HG02678 (cell line): ENCODE data around the gene SCAPER.

Source experiments
- ATAC-seq: cut with Tn5 transposase; IDR thresholded peaks from one replicate; pipeline ENCODE4 v1.9.1; 2021; ENCODE audit warnings: mild to moderate bottlenecking, moderate library complexity; ENCODE audit not compliant: unreplicated experiment

SCAPER gene

DNA sequence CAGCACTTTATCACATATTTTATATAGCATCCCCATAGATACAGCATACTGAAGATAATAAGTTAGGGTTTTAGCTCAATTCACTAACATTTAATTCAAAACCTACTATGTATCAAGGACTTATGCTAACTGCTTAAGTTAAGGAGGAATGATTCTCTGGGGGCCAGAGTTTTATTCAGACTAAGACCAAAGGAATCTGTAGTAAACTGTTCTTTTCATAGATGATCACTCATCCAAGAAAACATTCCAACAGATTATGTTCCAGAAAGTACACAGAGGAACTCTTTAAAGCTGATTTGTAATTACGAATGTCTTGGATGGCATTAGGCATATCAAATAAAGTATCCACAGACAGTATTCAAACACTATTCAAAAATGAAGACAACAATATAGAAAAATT is 226.4 kb downstream of the SCAPER start:
- ATAC-seq = no peak

GRCh38 chr15:76674883-76675282 is 230.3 kb downstream of the SCAPER start:
- ATAC-seq = no peak

DNA sequence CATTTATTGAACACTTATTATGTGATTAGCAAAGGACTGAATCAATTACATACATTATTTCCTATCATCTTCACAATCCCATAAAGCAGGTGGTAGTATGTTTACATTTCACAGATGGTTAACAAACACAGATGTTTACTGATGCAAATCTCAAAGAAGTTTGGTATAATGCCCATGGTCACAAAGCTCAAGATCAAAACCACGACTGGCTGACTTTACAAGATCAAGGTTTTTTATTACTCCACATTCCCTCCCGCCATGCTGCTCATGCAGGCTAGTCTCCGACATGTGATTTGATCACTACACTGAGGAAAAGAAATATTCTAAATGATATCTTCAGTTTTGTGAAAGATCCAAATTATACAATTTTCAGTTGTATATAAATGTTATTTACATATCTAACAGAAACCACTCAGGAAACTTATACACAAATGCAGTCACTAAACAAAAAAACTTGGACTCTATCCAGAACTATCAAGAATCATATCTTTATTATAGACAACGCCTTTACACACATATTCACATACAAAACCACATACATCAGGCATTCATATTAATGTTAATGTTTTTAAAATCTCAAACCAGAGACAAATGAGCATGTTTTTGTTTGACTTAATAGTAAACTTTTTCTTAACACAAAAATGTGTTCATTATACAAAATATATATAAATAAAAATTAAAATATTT is 235.5 kb downstream of the SCAPER start:
- ATAC-seq = no peak

- ATAC-seq = no peak
Observed at GRCh38 chr15:76668900-76669299, 236.2 kb downstream of the SCAPER start.

GRCh38 chr15:76667943-76668715 is 237.0 kb downstream of the SCAPER start:
- no peak for ATAC-seq

- no peak for ATAC-seq
Observed at GRCh38 chr15:76664895-76665294, 240.2 kb downstream of the SCAPER start.

- no peak for ATAC-seq
Observed at GRCh38 chr15:76664411-76664810, 240.7 kb downstream of the SCAPER start.

- ATAC-seq = no peak
Observed at GRCh38 chr15:76663529-76663928, 241.6 kb downstream of the SCAPER start.

GRCh38 chr15:76648732-76649444 is 256.3 kb downstream of the SCAPER start:
- no peak for ATAC-seq

DNA sequence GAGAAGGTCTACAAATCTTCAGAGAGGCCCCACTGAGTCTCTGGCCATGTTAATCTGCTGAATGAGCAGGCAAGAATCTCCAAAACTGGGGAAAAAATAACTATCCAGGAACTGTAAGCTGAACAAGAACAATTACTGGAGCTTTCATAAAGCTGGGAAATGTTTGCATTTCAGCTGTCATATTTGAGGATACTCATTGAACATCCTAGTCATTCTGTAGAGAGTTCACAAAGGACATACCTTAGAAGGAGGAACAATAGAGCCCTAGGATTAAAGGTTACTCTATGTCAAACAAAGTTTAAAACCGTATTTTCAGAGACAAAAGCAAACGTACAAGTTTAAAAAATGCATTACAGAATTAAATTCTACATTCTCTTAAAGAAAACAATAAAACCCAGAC is 257.5 kb downstream of the SCAPER start:
- no peak for ATAC-seq

DNA sequence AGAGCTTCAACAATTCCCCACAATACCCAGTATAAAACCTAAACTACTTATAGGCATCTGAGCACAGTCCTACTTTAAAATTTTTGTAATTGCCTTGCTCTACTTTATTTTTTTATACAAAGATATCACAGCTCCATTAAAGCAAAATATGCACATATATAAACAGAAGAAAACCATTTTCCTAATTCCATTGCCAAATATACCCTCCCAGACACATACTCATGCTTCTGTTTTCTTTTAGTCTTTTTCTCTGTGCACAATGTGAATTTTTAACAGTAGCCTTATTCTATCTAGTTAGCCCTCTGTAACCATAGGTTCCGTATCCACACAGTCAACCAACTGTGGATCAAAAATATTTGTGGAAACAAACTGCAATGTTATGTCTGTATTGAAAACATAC is 260.5 kb downstream of the SCAPER start:
- no peak for ATAC-seq

- no peak for ATAC-seq
Observed at GRCh38 chr15:76642671-76643070, 262.5 kb downstream of the SCAPER start.

GRCh38 chr15:76637166-76637565 is 268.0 kb downstream of the SCAPER start:
- ATAC-seq = no peak

- ATAC-seq = no peak
Observed at GRCh38 chr15:76636059-76636458, 269.1 kb downstream of the SCAPER start.

- ATAC-seq = no peak
Observed at GRCh38 chr15:76626611-76627010, 278.5 kb downstream of the SCAPER start.

DNA sequence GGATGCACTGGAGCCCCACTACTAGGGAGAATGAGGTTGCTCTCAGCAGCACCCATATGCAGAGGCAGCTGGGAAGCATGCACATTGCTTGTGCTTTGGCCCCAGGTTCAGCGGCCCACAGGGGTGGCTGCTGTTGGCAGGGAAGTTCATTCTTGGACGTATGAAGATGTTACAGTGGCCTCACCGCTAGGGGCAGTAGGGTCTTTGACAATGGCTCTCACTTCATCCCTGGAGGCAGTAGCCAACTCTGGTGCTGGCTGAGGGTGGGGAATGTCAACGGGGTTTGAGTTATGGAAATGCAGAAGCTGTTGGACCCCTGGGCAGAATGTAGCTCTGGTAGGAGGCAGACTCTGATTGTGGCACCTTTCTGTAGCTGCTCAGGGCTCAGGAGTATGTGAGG is 279.9 kb downstream of the SCAPER start:
- ATAC-seq = no peak

GRCh38 chr15:76614725-76615124 is 290.4 kb downstream of the SCAPER start:
- no peak for ATAC-seq

DNA sequence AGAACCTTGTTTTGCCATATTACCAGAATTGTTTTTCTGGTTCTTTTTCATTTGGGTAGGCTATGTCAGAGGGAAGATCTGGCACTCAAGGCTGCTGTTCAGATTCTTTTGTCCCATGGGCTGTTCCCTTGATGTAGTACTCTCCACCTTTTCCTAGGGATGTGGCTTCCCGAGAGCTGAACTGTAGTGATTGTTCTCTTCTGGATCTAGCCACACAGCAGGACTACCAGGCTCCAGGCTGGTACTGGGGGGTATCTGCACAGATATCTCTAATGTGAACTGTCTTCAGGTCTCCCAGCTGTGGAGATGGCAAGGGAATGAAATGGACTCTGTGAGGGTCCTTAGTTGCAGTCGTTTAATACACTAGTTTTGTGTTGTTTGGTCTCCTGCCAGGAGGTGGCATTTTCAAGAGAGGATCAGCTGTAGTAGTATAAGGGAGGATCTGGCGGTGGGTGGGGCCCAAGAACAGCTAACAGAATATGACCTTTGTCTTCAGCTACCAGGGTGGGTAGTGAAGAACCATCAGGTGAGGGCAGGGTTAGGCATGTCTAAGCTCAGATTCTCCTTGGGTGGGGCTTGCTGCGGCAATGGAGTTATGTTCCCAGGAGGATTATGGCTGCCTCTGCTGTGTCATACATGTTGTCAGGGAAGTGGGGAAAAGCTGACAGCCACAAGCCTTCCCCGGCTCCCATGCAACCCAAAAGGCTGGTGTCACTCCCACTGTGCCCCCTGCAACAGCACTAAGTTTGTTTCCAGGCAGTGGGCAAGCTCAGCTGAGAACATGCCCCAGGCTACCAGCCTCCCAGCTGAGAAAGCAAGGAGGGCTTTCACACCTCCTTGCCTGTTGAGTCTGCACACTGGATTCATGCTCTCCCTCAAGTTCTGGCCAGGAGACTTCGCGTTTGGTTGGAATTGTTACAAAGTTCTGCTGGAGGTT is 316.1 kb downstream of the SCAPER start:
- no peak for ATAC-seq

GRCh38 chr15:76585576-76585897 is 319.6 kb downstream of the SCAPER start:
- no peak for ATAC-seq

DNA sequence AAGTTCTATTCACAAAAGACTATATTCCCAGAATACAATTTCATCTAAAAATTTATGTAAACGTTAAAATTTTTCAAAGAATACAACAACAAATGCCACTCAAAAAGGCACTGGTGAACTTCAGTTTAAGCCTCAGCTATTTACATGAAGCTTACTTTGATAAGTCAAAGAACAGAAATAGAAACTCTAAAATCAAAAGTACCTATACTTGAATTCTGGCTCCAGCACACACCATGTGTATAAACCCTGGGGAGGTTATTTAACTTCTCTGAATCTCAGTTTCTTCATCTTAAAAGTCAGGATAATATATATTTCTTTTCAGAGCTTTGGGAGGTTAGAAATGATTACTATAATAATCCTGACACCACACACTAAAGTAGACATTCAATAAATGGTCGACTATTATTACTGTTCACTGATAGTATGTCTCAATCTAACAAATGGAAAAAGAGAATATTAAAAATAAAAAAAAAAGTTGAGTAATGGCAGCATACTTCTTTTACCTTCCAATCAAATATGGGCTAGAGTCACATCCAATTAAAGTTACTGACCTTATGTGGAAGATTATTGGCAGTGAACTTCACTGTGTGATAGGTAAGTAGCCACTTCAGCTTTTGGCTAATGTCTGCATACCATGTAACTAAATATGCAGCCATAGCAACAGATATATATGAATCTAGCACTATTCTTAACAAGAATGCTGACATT is 320.1 kb downstream of the SCAPER start:
- no peak for ATAC-seq
